Keratinocyte (primary cell): ENCODE measurements around the gene PPL.

Experiments
- EZH2 ChIP-seq: IDR thresholded peaks from one replicate; pipeline ENCODE4 v1.6.1; 2012; ENCODE audit warnings: inconsistent platforms, mild to moderate bottlenecking, low read length, moderate library complexity
- TF ChIP-seq, protein P1 (sequence below), 3 experiments: IDR thresholded peaks in 1 of 3; conservative IDR thresholded peaks in 1 of 3; optimal IDR thresholded peaks in 1 of 3; 2 replicates in 2 of 3; 3 replicates in 1 of 3; pipeline versions ENCODE3 to v1.5.1; 2011; ENCODE audit warnings: low read length in 3 of 3, mild to moderate bottlenecking in 3 of 3, moderate library complexity in 2 of 3, control low read depth in 1 of 3, inconsistent platforms in 1 of 3; ENCODE audit not compliant: insufficient read depth in 2 of 3; ENCODE audit errors: extremely low read depth in 1 of 3

DNA sequence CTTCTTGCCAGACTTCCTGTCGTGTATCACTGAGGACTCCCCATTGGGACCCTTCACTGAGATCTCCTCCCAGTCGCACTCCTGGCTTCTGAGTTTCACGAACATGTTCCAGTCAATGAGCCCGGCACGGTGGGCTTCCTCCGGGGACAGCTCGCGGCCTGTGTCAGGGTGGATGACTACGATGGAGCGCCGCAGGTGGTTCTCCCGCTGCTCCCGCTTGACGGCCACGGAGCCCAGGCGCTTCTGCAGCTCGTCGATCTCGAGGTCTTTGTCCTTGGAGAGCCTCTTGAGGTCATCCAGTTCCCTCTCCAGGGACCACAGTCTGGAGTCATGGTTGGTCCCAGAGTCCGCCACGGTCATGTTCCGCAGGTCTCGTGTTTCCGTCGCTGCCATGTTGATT, 53.4 kb downstream of the PPL start:
- TF ChIP-seq, protein P1, sequence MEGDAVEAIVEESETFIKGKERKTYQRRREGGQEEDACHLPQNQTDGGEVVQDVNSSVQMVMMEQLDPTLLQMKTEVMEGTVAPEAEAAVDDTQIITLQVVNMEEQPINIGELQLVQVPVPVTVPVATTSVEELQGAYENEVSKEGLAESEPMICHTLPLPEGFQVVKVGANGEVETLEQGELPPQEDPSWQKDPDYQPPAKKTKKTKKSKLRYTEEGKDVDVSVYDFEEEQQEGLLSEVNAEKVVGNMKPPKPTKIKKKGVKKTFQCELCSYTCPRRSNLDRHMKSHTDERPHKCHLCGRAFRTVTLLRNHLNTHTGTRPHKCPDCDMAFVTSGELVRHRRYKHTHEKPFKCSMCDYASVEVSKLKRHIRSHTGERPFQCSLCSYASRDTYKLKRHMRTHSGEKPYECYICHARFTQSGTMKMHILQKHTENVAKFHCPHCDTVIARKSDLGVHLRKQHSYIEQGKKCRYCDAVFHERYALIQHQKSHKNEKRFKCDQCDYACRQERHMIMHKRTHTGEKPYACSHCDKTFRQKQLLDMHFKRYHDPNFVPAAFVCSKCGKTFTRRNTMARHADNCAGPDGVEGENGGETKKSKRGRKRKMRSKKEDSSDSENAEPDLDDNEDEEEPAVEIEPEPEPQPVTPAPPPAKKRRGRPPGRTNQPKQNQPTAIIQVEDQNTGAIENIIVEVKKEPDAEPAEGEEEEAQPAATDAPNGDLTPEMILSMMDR (optimal IDR thresholded peaks at IDR 0.05 in 1 of 3, IDR thresholded peaks at IDR 0.05 in 1 of 3, conservative IDR thresholded peaks at IDR 0.05 in 1 of 3; ENCODE audit: extremely low read depth in 1 of 3, insufficient read depth in 2 of 3, low read length in 3 of 3) = no peak
- no peak for TF ChIP-seq EZH2
